Ascending aorta (tissue), 2 donors: ENCODE measurements around the gene FMN1. TPM values are rescaled to one million over a fixed set of nuclear protein-coding genes. Genes with fewer than 3 reads are reported as not detected.

Source experiments
- DNase-seq, 2 donors: peaks; one replicate each; pipeline ENCODE4 v3.0.0-alpha.2; 2019; ENCODE audit warnings: low spot score in 2 of 2
- H3K27ac ChIP-seq, 2 donors: fragments of 200-600 bp; sonication (generic); one replicate each; pipeline ENCODE4 v1.5.1; 2016 to 2017; ENCODE audit warnings: mild to moderate bottlenecking in 1 of 2
- H3K27me3 ChIP-seq: fragments of 200-600 bp; sonication (generic); one replicate; pipeline ENCODE4 v1.5.1; 2017
- H3K36me3 ChIP-seq, 2 donors: fragments of 200-600 bp; sonication (generic); one replicate each; pipeline ENCODE4 v1.5.1; 2016
- H3K4me1 ChIP-seq, 2 donors: fragments of 200-600 bp; sonication (generic); one replicate each; pipeline ENCODE4 v1.5.1; 2016 to 2017; ENCODE audit warnings: mild to moderate bottlenecking in 1 of 2
- H3K4me3 ChIP-seq, 2 donors: fragments of 200-600 bp; sonication (generic); one replicate each; pipeline ENCODE4 v1.5.1; 2016 to 2017; ENCODE audit warnings: mild to moderate bottlenecking in 1 of 2
- H3K9me3 ChIP-seq, 2 donors: fragments of 200-600 bp; sonication (generic); one replicate each; pipeline ENCODE4 v1.5.1; 2016
- CTCF ChIP-seq, 3 experiments: fragments of 200-600 bp in 2 of 3; fragments of 450-650 bp in 1 of 3; sonication (generic) in 2 of 3; IDR thresholded peaks; one replicate each; pipeline ENCODE4 v1.5.1; 2016 to 2019; ENCODE audit warnings: antibody characterized with exemption in 3 of 3, mild to moderate bottlenecking in 1 of 3, moderate library complexity in 1 of 3
- intact Hi-C: fragments of 100-400 bp; cut with DNase I; formaldehyde crosslinking; loops from one replicate; pipeline ENCODE4 v1.15.1; 2023
- total RNA-seq: library from RNA; depleted of rRNA; stranded (reverse); fragments of >200 nt; gene quantifications from one replicate; pipeline ENCODE4 v1.1.0, GENCODE V29; 2016

FMN1 gene
- total RNA-seq, 1 donor from 2014 or later: 4.3 TPM

DNA sequence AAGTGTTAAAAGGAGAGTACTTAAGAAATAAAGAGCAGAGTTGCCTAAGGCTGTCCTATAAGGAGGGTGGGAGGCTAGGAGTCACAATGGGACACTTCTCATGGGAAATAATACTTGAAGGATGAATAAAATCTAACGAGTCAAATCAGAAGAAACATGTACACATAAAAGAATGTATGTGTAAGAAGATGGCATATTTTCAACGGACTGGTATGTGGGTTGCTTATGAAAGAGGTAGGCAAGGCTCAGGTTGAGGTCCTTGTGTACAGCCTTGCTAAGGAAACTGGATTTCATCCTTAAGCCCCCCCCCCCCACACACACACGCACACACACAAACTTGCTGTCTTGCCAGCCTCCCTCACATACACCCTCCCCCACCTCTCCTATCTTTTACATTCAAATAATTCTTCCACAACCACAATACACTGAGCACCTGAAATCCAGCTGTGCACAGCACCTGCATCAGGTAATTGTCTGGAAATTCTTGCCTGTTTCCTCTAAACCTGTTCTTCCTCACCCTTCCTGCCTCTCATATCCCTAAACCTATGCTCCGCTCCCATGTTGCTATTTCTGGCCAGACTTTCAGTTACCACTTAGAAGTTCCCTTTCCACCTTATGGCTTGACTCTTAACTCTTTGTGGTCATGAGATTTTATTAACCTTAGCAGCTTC, 79.2 kb downstream of the FMN1 start:
- Histone ChIP-seq H3K27me3 (no peaks in the 10 kb centered on the region), H3K27ac (no peak overlapping the region), H3K9me3 (no peaks in the 10 kb centered on the region), H3K4me3 (no peak overlapping the region), H3K36me3 (no peaks in the 10 kb centered on the region), H3K4me1 (no peaks in the 10 kb centered on the region)
- intact Hi-C loops: no loop called here
- no peak for DNase-seq
- no peak for TF ChIP-seq CTCF (IDR thresholded peaks at IDR 0.05)

GRCh38 chr15:33114374-33114717, 80.2 kb downstream of the FMN1 start:
- no peak for TF ChIP-seq CTCF (IDR thresholded peaks at IDR 0.05)
- Histone ChIP-seq H3K27me3 (no peaks in the 10 kb centered on the region), H3K27ac (no peak overlapping the region), H3K9me3 (no peaks in the 10 kb centered on the region), H3K4me1 (no peaks in the 10 kb centered on the region), H3K36me3 (no peaks in the 10 kb centered on the region), H3K4me3 (no peak overlapping the region)
- intact Hi-C loops: no loop called here
- no peak for DNase-seq

- Histone ChIP-seq H3K27ac (no peak overlapping the region), H3K9me3 (no peaks in the 10 kb centered on the region), H3K4me3 (no peak overlapping the region), H3K4me1 (no peaks in the 10 kb centered on the region), H3K27me3 (no peaks in the 10 kb centered on the region), H3K36me3 (no peaks in the 10 kb centered on the region)
- intact Hi-C loops: no loop called here
- no peak for DNase-seq
- TF ChIP-seq CTCF (IDR thresholded peaks at IDR 0.05): no peak
Observed at GRCh38 chr15:33113666-33114373, 80.7 kb downstream of the FMN1 start.

DNA sequence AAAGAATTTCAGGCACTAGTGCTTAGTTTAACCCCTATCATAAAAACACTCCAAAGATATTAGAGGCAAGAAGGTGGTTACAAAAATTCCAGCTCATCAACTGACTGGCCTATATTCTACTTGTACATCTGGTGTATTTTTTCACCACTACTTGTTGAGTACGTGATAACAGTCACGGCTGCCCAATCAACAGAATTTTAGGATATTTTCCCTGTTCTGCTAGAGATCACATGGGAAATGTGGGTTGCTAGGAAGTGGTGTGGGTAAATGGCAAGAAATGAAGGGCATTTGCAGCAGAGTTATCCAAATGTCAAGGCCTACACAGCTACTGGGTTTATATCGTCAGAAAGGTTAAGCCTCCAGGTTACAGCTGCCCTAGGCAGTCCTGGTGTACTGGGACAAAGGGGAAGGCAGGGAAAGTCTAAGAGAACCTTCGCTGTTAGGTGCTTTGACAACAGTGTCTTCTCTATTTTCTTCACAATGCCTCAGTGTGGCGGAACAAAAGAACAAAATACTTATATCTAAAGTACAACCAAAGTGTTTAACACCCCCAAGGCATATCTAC, 81.9 kb downstream of the FMN1 start:
- no peak for DNase-seq
- Histone ChIP-seq H3K27ac (no peak overlapping the region), H3K4me1 (no peaks in the 10 kb centered on the region), H3K27me3 (no peaks in the 10 kb centered on the region), H3K9me3 (no peaks in the 10 kb centered on the region), H3K4me3 (no peak overlapping the region), H3K36me3 (no peaks in the 10 kb centered on the region)
- intact Hi-C loops: no loop called here
- no peak for TF ChIP-seq CTCF (IDR thresholded peaks at IDR 0.05)

DNA sequence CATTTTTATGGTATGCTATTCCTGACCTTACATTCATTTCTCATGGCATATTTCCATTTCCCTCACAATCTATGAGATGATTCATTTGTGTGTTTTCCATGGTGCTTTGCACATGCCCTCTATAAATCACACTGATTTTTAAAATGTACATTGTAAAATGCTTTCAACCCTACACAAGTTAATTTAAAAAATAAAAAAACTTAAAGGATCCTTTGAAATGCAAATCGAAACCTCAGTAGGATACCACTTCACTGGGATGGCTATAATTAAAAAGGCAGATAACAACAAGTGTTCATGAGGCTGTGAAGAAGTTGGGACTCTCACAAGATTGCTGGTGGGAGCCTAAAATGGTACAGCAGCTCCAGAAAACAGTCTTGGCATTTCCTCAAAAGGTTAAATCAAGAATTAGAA, 83.5 kb downstream of the FMN1 start:
- no peak for DNase-seq
- H3K4me1 ChIP-seq: no peaks in the 10 kb centered on the region
- intact Hi-C loops: no loop called here
- no peaks in the 10 kb centered on the region for H3K27me3 ChIP-seq
- TF ChIP-seq CTCF (IDR thresholded peaks at IDR 0.05): no peak
- H3K4me3 ChIP-seq: no peak overlapping the region
- H3K27ac ChIP-seq: no peak overlapping the region
- H3K36me3 ChIP-seq: no peaks in the 10 kb centered on the region
- H3K9me3 ChIP-seq: no peaks in the 10 kb centered on the region
